ENCODE measurements around the gene RIMBP2.

Gene RIMBP2

GRCh38 chr12:130436741-130437501 is 279.2 kb downstream of the RIMBP2 start:
- no peak for DNase-seq

GRCh38 chr12:130435826-130436225 is 280.3 kb downstream of the RIMBP2 start:
- DNase-seq: no peak

- DNase-seq: no peak
Observed at GRCh38 chr12:130435331-130435730, 280.8 kb downstream of the RIMBP2 start.

- no peak for DNase-seq
Observed at GRCh38 chr12:130434560-130434959, 281.5 kb downstream of the RIMBP2 start.

- DNase-seq: no peak
Observed at GRCh38 chr12:130433834-130434233, 282.3 kb downstream of the RIMBP2 start.

- DNase-seq: no peak
Observed at GRCh38 chr12:130433411-130433810, 282.7 kb downstream of the RIMBP2 start.

- no peak for DNase-seq
Observed at GRCh38 chr12:130431176-130431575, 284.9 kb downstream of the RIMBP2 start.

GRCh38 chr12:130429656-130430505 is 286.2 kb downstream of the RIMBP2 start:
- DNase-seq: no peak

- DNase-seq: no peak
Observed at GRCh38 chr12:130428116-130428515, 288.0 kb downstream of the RIMBP2 start.

GRCh38 chr12:130427381-130427887 is 288.7 kb downstream of the RIMBP2 start:
- DNase-seq: no peak

- DNase-seq: no peak
Observed at GRCh38 chr12:130425698-130426245, 290.3 kb downstream of the RIMBP2 start.

- no peak for DNase-seq
Observed at GRCh38 chr12:130424858-130425697, 291.0 kb downstream of the RIMBP2 start.

- no peak for DNase-seq
Observed at GRCh38 chr12:130423991-130424857, 291.9 kb downstream of the RIMBP2 start.

GRCh38 chr12:130423136-130423535 is 293.0 kb downstream of the RIMBP2 start:
- no peak for DNase-seq

GRCh38 chr12:130422676-130423075 is 293.4 kb downstream of the RIMBP2 start:
- no peak for DNase-seq

GRCh38 chr12:130421896-130422295 is 294.2 kb downstream of the RIMBP2 start:
- DNase-seq: no peak

GRCh38 chr12:130420071-130420470 is 296.0 kb downstream of the RIMBP2 start:
- no peak for DNase-seq

GRCh38 chr12:130419116-130419515 is 297.0 kb downstream of the RIMBP2 start:
- DNase-seq: no peak

GRCh38 chr12:130418251-130418650 is 297.8 kb downstream of the RIMBP2 start:
- DNase-seq: no peak

GRCh38 chr12:130414381-130414780 is 301.7 kb downstream of the RIMBP2 start:
- DNase-seq: no peak

GRCh38 chr12:130413909-130414308 is 302.2 kb downstream of the RIMBP2 start:
- DNase-seq: no peak

- no peak for DNase-seq
Observed at GRCh38 chr12:130412384-130412783, 303.7 kb downstream of the RIMBP2 start.
